WTC11 (cell line): ENCODE data around the gene KBTBD12.

ENCODE experiments used
- ARID4B ChIP-seq: sonication (generic); formaldehyde crosslinking; IDR thresholded peaks from 2 replicates; pipeline ENCODE4 v1.8.0; 2023; ENCODE audit warnings: missing genetic modification reagents, mild to moderate bottlenecking, borderline replicate concordance
- CREB1 ChIP-seq: sonication (generic); formaldehyde crosslinking; IDR thresholded peaks from 2 replicates; pipeline ENCODE4 v1.8.0; 2023; ENCODE audit warnings: mild to moderate bottlenecking, missing genetic modification reagents
- CREM ChIP-seq: sonication (generic); formaldehyde crosslinking; IDR thresholded peaks from 2 replicates; pipeline ENCODE4 v1.8.1; 2022; ENCODE audit warnings: mild to moderate bottlenecking, missing genetic modification reagents, moderate library complexity
- CTCF ChIP-seq: fragments of 200-600 bp; IDR thresholded peaks from 2 replicates; pipeline ENCODE4 v1.8.0; 2022; ENCODE audit warnings: antibody characterized with exemption
- ETV6 ChIP-seq: sonication (generic); formaldehyde crosslinking; IDR thresholded peaks from 2 replicates; pipeline ENCODE4 v1.8.1; 2022; ENCODE audit warnings: mild to moderate bottlenecking, missing genetic modification reagents
- MLX ChIP-seq: sonication (generic); formaldehyde crosslinking; IDR thresholded peaks from 2 replicates; pipeline ENCODE4 v1.8.1; 2023; ENCODE audit warnings: mild to moderate bottlenecking, missing genetic modification reagents, moderate library complexity
- NFATC4 ChIP-seq: fragments of 250-450 bp; sonication (Bioruptor Pico); IDR thresholded peaks from 2 replicates; pipeline ENCODE4 v1.9.0; 2021; ENCODE audit warnings: mild to moderate bottlenecking
- SP1 ChIP-seq: sonication (generic); formaldehyde crosslinking; conservative IDR thresholded peaks from 2 replicates; pipeline ENCODE4 v1.8.1; 2022; ENCODE audit warnings: missing genetic modification reagents
- ZNF281 ChIP-seq: sonication (generic); formaldehyde crosslinking; IDR thresholded peaks from 2 replicates; pipeline ENCODE4 v1.8.0; 2023; ENCODE audit warnings: mild to moderate bottlenecking, missing genetic modification reagents

GRCh38 chr3:127894481-127894880 lies 20.6 kb upstream of the KBTBD12 start:
- TF ChIP-seq ARID4B (CRISPR knock-in tag) = no peak
- no peak for TF ChIP-seq CREB1 (CRISPR knock-in tag)
- TF ChIP-seq ETV6 = no peak
- TF ChIP-seq NFATC4 (CRISPR knock-in tag) = no peak
- no peak for TF ChIP-seq ZNF281
- TF ChIP-seq CTCF = no peak
- TF ChIP-seq MLX (CRISPR knock-in tag) = no peak
- TF ChIP-seq SP1 = no peak
- TF ChIP-seq CREM (CRISPR knock-in tag) = no peak
